Lung microvascular endothelial cell (primary cell): ENCODE results near the gene PCDH12. TPM values are rescaled to one million over a fixed set of nuclear protein-coding genes. Genes with fewer than 3 reads are reported as not detected.
"Not testable (repeated sequence)": the region's sequence is repeated elsewhere in the genome, so short reads cannot be mapped to it uniquely, and the experiment has no call there.

Experiments
- DNase-seq, 2 donors: peaks; one replicate each; pipeline versions ENCODE4 v3.0.0 to v3.0.0-alpha.2; 2010; ENCODE audit warnings: low read depth in 2 of 2
- total RNA-seq: library from RNA; depleted of rRNA; stranded (reverse); fragments of >200 nt; gene quantifications from 2 replicates; pipeline ENCODE4 v1.2.1, GENCODE V29; 2014

Gene PCDH12
- total RNA-seq, 1 donor from 2014 or later, result 12.7 TPM

DNA sequence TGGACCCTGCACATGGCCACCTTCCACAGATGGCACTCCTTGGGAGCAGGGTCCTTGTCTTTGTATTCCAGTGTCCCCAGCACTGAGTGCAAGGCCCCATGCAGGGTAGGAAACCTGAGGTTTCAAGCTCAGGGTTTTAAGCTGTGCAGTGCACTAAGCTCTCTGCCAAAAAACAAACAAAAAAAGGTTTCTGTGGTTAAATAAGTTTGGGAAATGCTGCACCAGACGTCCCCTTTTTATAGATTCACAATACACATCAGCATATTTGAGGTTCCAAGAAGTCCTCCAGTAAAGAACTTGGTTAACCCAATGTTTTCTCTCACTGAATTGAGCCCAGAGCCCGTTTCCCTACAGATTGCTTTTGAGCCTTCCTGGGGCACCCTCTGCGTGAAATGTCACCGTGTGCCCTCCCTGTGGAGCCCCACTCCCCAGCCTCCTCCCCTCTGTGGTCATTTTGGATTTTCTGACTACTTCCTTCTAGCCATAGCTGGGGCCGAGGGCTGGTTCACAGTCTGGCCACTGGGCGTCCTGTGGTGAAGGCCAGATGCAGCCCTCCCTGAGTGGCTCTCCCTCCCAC is 17.2 kb downstream of the PCDH12 start:
- DNase-seq, result peak; percentile 39 to 54

DNA sequence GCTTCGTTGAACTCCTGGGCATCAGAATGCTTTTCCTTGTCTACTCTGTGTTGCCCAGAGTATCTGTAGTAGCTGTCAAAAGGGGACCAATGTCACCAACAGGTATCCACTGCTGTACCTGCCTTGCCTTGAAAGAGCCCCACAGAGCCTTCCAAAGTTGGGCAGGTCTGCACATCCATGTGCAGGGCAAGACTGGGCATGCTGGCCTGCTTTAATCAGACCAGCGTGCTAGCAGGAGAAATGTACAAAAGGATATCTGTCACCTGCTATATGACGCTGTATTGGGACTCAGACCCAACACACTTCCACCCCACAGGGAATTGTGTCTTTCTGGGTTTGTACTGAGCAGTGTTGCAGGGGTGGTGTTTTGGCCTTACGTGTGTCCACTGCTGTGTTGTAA is 22.5 kb downstream of the PCDH12 start:
- no peak for DNase-seq

DNA sequence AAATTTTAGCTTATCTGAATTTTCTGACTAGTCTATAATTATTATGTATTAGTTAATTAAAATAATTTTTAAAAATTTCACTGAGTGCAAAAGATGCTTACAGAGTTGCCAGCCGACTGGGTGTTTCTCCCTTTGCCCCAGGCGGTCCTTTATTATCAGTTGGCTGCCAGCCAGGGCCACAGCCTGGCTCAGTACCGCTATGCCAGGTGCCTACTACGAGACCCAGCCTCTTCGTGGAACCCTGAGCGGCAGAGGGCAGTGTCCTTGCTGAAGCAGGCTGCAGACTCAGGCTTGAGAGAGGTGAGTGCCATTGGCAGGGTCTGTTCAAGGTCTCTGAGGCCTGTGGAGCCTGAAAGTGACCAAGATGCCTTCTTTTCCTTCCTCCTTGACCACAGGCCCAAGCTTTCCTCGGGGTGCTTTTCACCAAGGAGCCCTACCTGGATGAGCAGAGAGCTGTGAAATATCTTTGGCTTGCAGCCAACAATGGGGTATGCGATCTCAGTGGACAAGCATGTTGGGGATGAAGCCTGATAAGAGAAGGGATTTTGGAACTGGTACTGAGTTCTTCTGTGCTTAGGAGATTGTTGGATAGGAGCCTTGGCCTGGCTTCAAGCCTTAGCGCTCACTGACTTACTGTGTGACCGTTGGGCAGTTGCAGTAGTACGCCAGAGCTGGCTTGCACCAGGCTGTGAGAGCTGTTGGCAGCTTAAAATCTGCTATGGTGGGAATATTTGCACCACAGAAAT is 23.7 kb downstream of the PCDH12 start:
- DNase-seq, result no peak

DNA sequence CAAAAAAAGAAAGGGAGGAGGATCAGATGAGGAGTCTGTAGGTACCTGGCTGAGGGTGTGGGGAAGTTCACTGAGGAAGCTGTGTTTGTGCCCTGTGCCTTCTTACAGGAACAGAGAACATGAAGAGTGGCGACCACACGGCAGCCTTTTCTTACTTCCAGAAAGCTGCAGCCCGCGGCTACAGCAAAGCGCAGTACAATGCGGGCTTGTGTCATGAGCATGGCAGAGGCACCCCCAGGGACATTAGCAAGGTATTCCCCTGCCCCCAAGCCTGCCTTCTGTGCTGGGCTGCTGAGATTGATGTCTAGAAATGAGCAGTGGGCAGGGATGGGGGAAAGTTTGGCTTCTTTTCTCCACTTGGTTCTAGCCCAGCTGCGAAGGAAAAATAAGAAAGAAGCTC is 24.9 kb downstream of the PCDH12 start:
- DNase-seq, result no peak

DNA sequence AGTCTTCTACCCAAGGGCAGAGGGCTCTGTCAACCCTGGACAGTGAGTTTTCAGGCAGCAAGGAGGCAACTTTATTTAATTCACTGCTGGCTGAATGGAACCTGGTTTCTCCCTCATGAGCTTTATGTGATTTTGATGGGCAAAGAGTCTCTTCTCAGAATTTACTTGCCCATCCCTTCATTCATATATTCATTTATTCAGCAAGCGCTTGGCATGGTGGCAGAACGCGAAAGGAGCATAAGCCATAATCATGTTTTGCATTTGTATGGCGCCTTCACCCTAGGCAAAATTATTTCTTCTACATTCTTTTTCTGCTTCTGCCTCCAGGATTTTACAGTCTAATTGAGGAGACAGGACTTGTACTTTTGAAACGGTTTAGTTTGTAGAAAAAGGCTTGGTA is 26.3 kb downstream of the PCDH12 start:
- DNase-seq, result no peak

DNA sequence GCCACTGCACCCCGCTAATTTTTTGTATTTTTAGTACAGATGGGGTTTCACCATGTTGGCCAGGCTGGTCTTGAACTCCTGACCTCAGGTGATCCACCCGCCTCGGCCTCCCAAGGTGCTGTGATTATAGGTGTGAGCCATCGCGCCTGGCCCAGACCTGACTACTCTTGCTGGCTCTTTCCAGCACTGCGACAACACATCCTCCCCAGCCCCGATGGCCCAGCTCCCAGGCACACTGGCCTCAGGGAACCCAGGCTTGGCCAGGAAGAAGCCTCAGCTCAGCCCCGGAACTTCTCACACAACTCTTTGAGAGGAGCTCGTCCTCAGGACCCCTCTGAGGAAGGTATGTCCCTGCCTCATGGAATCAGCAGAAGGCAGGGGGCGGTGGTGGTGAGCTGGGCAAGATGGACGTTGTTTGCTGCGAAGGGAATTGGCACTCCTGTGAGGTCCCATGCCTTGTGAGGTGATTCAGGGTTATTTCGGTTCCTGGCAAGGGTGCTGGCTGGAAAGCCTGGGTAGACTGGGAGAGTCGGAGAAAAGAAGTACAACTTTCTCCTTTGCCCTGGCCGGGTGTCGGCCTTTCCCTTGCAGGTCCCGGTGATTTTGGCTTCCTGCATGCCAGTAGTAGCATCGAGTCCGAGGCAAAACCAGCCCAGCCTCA is 28.5 kb downstream of the PCDH12 start:
- DNase-seq, result no peak

DNA sequence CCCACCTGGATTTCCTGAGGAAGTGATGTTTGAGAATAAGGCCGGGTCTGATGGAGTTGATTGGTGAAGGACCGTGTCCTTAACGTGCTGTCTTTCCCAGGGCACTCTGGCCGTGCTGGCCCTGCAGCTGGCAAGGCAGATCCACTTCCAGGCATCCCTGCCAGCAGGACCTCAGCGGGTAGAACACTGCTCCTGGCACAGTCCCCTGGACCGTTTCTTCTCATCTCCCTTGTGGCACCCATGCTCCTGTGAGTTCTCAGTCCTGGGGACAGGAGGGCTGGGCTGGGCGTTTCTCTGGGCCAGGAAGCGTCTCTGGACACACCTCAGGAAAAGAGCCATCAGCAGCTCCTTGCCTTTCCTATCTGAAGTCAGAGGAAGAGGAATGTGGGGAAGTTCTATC is 30.0 kb downstream of the PCDH12 start:
- peak in 1 of 2 donors; percentile 18 for DNase-seq

DNA sequence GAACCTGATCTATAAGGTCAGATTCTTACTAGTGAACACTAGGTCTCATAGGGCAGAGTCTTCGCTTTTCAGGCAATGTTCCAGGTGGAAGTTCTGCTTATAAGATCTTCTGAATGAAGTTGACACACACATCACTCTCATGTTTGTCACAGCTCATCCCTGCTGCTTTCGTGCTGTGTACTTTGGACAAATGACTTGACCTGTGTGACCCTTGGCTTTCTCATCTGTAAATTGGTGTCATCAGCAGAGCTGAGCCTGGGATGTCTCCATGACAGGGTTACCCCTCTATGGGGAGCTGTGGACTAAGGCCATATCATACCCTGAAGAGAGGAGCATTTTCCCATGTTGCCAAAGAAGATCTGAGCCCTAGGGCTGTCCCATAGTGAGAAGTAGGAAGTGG is 31.6 kb downstream of the PCDH12 start:
- no peak for DNase-seq

DNA sequence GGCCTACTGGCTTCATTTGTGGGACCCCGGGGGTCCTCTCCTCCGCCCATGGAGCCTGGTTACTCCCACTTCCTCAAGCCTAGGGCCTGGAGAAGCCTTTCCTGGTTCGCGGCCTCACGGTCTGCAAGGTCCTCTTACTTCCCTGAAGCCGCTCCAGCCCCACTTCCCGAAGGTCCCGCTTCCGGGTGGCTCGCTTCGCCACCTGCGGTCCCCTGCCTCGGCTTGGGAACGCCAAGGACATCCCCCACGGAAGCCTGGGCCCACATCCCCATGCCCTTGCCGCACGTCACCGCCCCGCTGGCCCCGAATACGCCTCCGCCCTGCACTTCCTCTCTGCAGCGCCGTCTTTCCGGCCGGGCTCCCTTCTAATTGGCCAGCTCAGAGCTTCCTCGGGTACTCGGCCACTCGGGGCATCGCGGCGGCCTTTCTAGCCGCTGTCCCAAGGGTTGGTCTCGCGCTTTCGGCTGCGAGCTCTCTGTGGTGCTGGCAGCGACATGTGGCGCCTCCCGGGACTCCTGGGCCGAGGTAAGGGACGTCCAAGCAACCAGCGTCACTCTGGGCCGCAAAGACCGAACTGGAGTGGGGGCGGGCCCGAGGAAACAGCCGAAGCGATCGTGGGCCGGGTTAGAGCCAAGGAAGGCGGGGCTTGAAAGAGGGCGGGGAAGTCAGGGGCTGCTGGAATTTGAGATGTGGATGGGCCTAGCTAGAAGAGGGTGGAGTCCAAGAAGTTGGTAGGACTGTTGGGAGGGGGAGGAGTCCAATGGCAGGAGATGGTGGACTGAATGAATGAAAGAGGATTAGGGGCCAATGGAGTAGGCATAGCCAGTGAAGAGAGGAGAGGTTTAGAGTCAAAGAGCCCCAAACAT is 34.3 kb downstream of the PCDH12 start, which contains the start of gene DELE1:
Gene DELE1 (plus strand): TSS at position 424 of the 866 bp plus-strand sequence. CDS start 71 bp downstream, at position 495.
- DNase-seq, result peak; percentile 92 to 95

DNA sequence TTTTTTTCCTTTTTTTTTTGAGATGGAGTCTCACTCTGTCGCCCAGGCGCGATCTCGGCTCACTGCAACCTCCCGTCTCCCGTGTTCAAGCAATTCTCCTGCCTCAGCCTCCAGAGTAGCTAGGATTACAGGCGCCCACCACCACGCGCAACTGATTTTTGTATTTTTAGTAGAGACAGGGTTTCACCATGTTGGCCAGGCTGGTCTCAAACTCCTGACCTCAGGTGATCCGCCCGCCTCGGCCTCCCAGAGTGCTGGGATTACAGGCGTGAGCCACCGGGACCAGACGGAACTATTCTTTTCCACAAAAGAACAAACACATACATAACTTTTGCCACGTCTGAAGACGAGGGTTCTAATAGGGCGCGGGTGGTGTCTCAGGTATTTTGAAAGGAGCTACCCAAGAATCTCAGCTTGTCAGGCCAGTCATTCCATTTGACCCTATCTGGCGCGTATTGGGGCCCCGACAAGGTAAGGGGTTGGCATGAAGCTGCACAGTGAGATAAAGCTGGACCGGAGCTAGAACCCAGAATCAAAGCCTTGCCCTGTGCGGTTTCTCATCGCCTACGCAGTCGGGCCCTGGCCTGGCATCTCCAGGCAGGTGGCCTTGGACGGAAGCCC is 35.1 kb downstream of the PCDH12 start:
- not testable (repeated sequence) for DNase-seq

DNA sequence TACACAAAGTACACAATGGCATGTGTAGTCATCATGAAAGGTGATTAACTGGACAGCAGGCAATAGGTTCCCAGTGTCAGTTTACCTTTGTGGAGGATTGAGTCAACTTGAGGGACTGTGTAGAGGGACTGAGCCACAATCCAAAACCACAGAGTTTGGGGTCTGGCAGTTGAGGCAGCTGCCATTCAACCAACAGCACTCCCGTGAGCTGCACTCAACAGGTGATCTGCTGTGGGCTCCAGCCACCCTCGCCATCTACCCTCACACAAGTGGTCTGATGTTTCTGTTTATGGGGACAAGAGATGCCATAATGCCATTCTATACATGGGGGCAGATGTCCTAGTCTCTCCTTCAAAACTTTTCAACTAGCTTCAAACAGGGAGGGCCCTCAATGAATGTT is 37.2 kb downstream of the PCDH12 start:
- DNase-seq, result no peak

DNA sequence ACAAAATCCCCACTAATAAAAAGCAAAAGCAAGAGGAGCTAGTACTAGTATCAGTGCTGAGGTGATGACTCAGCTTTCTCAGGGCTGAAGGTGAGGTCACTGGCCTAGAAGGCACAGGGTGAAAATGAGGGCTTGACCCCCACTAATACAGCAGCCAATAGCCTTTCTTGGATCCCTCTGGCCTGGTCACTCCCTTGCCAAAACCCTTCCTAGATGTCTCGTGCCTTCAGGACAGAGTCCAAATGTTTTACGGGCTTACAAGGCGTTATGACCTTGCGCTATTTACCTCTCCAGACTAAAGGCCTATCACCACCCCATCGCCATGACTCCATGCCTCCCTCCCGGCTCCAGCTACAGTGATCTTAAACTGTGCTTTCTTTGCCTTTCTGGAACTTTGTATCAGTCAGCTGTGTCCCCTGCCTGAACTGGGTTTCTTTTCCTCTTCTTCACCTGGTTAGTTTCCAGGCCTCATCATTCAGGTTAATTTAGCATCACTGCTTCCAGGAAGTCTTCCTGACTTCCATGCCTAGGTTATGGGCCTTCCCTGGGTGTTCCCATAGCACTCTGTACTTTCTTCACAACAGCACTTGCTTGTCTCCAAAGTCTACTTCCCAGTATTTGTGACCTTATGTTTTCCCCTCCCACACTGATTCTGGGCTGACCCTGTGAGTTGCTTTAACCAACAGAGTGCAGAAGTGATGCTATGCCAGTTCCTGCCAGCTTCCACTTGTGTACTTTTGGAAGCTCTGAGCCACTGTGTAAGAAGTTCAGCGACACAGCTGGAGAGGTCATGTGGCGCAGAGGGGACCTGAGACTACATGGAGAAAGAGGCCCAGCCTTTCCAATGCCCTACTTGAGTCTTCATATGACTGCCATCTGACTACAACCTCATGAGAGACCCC is 38.5 kb downstream of the PCDH12 start:
- DNase-seq, result no peak

DNA sequence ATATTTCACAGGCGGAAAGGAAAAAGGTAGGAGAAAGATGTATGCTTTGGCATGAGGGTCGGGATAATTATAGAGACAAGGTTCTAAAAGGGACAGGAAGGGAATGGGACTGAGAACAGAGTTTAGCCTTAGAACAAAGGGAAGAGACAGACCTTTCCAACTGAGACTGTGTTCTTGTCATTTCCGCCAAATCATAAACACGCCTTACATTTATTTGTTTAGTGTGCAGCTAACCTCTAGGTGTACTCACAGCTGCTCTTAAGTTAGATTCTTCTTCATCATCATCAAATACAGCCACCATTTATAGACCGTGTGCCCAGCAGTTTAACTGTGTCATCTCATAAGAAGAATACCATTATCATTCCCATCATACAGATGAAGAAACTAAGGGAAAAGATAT is 40.2 kb downstream of the PCDH12 start:
- DNase-seq, result no peak

DNA sequence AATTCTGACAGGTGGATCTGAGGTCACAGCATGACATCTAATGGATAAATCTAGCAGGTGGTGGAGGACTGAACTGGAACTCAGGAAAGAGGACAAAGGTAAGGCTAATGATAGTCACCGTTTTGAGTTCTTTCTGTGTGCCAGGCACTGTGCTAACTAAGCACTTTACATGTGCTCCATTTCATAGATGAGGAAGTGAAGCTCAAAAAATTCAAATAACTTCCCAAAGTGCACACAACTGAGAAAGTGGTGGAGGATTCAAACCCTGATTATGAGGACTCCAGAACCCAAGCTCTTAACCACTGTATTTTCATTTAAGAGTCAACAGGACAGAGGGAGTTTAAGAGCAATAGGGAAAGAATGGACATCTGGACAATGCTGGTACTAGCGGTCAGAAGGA is 41.5 kb downstream of the PCDH12 start:
- no peak for DNase-seq

DNA sequence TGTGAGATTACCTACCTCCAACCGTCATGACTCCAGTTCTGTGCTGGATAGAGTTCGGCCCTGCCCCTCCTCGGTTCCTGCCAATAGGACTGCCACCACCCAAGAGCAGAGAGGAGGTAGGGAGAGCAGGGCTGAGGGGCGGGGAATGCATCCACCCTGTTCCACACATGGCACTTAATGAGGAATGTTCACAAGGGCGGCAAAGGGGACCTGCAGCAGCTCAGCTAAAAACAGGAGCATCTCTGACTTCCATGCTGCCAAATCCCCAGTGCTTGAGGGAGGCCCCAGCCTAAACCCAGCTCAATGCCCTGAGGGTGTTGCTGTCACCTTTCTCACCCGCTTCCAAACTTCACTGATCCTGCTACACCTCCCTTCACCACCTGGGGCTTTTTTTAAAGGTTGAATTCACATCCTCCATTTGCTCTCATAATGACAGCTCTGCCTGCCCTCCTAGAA is 42.1 kb downstream of the PCDH12 start:
- DNase-seq, result no peak

DNA sequence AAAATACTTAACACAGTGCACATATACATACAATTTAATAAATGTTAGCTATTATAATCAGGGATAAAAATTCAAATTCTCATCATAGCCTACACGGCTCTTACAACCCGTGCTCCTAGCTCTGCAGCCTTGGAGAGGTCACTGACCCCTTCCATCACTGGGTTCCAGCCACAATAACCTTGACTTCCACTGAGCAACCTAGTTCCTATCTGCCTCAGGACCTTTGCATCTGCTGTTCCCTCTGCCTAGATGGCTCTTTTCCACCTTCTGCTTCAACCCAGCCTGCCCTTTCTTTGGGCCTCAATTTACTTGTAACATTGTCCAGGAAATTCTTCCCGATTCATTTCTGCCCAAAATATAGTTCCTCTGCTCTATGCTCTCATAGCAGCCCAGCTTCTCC is 43.2 kb downstream of the PCDH12 start:
- DNase-seq, result no peak

DNA sequence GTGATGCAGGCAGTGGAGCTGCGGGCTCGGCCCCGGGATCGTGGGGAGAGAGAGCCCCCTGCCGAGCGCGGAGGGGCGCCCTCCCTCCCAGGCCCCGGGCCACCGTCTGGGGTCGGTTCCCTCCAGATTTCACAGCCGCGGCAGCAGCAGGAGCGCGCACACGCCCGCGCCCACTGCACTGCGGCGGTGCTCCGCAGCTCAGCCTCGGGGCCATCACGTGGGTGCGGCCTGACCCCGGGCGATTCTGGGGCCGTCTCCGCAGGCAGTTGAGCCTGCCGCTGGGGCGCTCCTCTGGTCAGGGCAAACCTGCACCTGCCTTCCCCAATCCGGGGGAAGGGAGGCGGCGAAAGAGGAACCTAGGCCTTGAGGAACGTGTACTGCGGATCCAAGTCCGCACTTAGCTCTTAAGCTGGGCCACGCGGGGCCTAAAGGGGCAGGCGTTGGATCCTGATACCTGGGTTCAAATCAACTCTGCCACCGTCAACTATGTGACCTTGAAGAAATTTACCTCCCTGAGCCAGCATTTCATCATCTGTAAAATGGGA is 43.7 kb downstream of the PCDH12 start:
- peak in 1 of 2 donors; percentile 8 for DNase-seq

DNA sequence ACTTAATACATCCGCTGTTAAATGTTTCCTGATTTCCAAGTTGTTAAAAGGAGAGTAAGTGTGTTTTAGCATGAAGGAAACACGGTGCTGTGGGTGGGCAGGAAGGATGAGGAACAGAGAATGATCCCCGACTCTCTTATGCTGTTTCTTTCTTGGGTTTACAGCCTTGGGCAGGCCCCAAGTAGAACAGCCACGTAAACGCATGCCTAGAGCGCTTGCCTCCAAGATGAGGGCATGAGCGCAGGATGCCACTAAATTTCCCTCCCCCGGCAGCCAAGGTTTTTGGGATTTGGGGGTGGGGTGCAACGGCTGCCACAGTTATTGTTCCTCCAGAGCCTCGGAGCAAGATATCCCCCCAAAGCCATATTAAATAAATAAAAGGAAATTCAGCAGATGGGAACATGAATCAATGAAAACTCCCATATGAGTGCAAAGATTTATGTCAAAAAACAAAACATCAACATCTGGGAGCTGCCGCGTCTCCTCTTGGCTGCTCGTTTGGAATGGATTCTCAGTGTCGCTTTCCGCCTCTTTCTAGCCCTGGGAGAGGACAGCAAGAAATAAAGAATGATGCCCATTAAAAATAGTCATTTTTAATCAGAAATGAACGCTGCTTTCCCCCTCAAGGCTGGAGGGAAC is 44.3 kb downstream of the PCDH12 start:
- no peak for DNase-seq

DNA sequence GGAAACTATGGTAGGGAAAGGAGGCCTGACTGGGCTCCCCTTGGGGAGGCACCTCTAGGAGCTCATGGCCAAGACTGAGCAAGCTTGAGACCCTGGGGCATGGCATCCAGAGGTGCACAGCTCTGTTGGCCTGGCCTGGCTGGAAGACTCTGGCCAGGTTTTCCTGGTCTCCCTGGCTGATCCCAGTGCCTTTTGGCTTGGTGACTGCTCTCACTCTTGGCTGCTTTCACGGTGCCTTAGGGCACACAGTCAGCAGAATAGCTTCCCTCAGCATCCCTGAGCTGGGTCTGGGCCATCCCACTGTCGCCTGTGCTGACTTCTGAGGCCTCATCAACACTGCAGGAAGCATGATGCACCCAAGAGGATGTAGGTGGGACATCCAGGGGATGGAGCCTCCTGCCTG is 47.7 kb downstream of the PCDH12 start:
- peak in 1 of 2 donors; percentile 49 for DNase-seq
